BJ (cell line): Measurements from ENCODE around the gene EFNA4. TPM values are rescaled to one million over a fixed set of nuclear protein-coding genes. Genes with fewer than 3 reads are reported as not detected.
"Not testable (repeated sequence)": the region's sequence is repeated elsewhere in the genome, so short reads cannot be mapped to it uniquely, and the experiment has no call there.

Experiments used
- CTCF ChIA-PET: fragments of 350-600 bp; formaldehyde crosslinking; extraction: SDS; loops from one replicate; lab custom pipeline; 2021; ENCODE audit warnings: antibody characterized with exemption, inconsistent platforms; lab: Yijun Ruan, JAX
- POLR2A ChIA-PET: fragments of 300-600 bp; sonication (Branson Sonifier 250); formaldehyde crosslinking; extraction: SDS; loops from one replicate; lab custom pipeline; 2021; ENCODE audit warnings: antibody characterized with exemption; lab: Charles Lee
- DNase-seq: peaks from one replicate; pipeline ENCODE4 v3.0.0-alpha.2; 2011; ENCODE audit warnings: low read depth
- H3K27me3 ChIP-seq: 2 replicates; pipeline ENCODE4 v1.6.0; 2011; ENCODE audit warnings: low read length; ENCODE audit not compliant: control insufficient read depth, insufficient read depth
- H3K36me3 ChIP-seq: 2 replicates; pipeline ENCODE4 v1.5.1; 2011; ENCODE audit warnings: low read length; ENCODE audit not compliant: control insufficient read depth, insufficient read depth
- H3K4me3 ChIP-seq: 2 replicates; pipeline ENCODE4 v1.5.1; 2011; ENCODE audit warnings: low read depth, mild to moderate bottlenecking, control low read depth, low read length
- polyA plus RNA-seq: library from polyadenylated mRNA; depleted of rRNA; stranded (reverse); fragments of >200 nt; gene quantifications from 2 replicates; pipeline ENCODE4 v1.2.3, GENCODE V29; 2011; rRNA removed
- TF ChIP-seq, protein P1 (sequence below): IDR thresholded peaks from 2 replicates; pipeline ENCODE4 v1.5.1; 2011; ENCODE audit warnings: low read depth, mild to moderate bottlenecking, control low read depth, inconsistent platforms, low read length, moderate library complexity; ENCODE audit not compliant: insufficient read depth

EFNA4 gene
- polyA plus RNA-seq, 1 experiment, result 12.4 TPM

DNA sequence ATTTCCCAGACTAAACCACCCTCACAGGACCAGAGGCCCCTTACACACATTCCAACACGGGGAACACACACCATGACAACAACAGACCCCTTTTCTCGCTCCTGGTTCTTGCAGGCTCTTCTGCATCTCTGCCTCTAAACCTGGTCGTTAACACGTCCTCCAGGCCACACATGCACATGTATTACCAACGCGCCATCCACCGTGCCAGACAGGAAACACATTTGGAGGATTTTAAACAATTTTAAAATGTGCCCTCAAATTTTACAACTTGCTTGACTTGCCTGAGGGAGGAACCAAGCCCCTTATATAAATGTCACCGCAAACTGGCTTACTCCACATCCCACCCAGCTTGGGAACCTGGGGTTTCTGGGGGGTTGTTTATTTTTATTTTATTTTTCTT, 47.3 kb downstream of the EFNA4 start:
- Histone ChIP-seq H3K4me3 (no peak overlapping the region), H3K27me3 (peaks cover 11% of the 10 kb centered on the region), H3K36me3 (no peaks in the 10 kb centered on the region)
- POLR2A ChIA-PET, result no interaction called here
- no peak for DNase-seq
- CTCF ChIA-PET, result interaction anchor here (1.0 to 2.2 kb wide), 2 partner anchors 19 to 26 kb away, joined by 4 to 7 read pairs; no protein-coding TSS in a partner anchor
- TF ChIP-seq, protein P1, sequence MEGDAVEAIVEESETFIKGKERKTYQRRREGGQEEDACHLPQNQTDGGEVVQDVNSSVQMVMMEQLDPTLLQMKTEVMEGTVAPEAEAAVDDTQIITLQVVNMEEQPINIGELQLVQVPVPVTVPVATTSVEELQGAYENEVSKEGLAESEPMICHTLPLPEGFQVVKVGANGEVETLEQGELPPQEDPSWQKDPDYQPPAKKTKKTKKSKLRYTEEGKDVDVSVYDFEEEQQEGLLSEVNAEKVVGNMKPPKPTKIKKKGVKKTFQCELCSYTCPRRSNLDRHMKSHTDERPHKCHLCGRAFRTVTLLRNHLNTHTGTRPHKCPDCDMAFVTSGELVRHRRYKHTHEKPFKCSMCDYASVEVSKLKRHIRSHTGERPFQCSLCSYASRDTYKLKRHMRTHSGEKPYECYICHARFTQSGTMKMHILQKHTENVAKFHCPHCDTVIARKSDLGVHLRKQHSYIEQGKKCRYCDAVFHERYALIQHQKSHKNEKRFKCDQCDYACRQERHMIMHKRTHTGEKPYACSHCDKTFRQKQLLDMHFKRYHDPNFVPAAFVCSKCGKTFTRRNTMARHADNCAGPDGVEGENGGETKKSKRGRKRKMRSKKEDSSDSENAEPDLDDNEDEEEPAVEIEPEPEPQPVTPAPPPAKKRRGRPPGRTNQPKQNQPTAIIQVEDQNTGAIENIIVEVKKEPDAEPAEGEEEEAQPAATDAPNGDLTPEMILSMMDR, result no peak

DNA sequence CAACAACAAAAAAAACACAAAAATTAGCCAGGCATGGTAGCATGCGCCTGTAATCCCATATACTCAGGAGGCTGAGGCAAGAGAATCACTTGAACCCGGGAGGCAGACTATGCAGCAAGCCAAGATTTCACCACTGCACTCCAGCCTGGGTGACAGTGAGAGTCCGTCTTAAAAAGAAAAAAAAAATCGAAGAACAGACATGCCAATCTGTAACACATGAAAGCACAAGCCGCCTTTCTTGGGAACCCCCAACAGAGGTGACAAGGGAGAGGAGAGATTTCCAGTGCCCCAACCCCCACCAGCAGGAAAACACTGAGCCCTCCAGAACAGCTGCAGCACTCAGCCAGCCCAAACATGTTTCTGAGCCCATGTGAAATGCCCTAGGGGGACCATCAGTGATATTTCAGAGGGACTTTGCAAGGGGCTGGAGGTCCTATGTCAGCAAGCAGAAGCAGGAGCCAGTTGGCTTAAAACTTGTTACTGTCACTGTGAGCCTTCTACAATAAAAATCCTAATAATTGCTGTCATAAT, 50.0 kb downstream of the EFNA4 start:
- Histone ChIP-seq H3K36me3 (no peaks in the 10 kb centered on the region), H3K27me3 (peaks cover 12% of the 10 kb centered on the region), H3K4me3 (no peak overlapping the region)
- CTCF ChIA-PET, result no interaction called here
- TF ChIP-seq, protein P1, result no peak
- POLR2A ChIA-PET, result no interaction called here
- DNase-seq, result no peak

DNA sequence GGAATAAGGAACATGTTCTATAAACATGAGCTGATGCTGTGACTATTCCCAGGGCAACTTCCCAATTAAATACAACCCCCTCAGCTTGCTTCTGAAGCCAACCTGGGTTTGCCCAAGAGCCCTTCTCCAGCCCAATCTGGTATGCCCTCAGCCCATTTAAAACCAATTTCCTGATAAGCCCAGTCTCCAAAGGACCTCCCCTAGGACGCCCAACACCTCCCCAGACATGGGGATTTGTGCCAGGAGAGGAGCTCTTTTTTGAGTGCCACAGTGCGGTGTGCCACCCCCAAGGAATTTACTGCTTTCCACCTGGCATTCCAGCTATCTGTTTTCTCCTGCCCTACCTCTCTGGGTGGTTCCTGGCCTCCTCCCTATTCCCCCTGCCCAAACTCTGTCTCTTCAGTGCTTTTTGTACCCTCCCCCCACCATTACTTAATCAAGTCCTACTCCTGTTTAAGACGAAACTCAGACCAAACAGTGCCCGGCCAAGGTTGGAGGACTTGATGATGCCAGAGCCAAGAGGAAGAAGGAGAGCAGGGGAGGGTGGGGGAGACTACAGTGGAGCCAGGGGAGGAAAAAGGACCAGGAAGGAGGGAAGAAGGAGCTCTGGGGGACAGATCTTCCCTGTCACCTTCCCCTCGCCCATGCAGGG, 52.7 kb downstream of the EFNA4 start:
- TF ChIP-seq, protein P1, result no peak
- Histone ChIP-seq H3K4me3 (no peak overlapping the region), H3K36me3 (no peaks in the 10 kb centered on the region), H3K27me3 (peaks cover 23% of the 10 kb centered on the region)
- DNase-seq, result no peak
- ChIA-PET CTCF (interaction anchor here (1.1 to 4.0 kb wide), 4 partner anchors 19 to 52 kb away, joined by 3 to 11 read pairs (median 6); no protein-coding TSS in a partner anchor), POLR2A (no interaction called here)

DNA sequence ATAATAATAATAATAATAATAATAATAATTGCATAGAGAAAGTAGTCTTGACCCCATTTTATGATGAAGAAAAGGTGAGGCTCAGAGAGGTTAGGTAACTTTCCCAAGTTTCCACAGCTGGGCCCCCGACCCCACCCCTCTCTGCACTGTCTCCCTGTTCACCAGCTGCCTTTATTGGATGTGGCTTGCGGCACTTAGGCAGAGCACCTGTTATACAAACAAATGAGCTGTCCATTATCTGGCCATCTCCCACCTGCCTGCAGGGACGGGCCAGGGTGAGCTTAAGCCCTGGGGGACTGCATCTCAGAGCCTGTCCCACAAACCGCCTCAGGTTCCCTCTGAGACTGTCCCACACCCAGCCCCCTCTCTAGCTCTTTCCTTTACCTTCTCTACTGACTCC, 54.1 kb downstream of the EFNA4 start:
- Histone ChIP-seq H3K36me3 (no peaks in the 10 kb centered on the region), H3K27me3 (peaks cover 26% of the 10 kb centered on the region), H3K4me3 (no peak overlapping the region)
- DNase-seq, result no peak
- ChIA-PET POLR2A (interaction anchor here (0.6 kb wide), 1 partner anchor 16 kb away, joined by 3 read pairs; no protein-coding TSS in a partner anchor), CTCF (interaction anchor here (1.0 to 4.0 kb wide), 3 partner anchors 26 to 100 kb away, joined by 3 to 11 read pairs (median 9); no protein-coding TSS in a partner anchor)
- TF ChIP-seq, protein P1, result no peak

DNA sequence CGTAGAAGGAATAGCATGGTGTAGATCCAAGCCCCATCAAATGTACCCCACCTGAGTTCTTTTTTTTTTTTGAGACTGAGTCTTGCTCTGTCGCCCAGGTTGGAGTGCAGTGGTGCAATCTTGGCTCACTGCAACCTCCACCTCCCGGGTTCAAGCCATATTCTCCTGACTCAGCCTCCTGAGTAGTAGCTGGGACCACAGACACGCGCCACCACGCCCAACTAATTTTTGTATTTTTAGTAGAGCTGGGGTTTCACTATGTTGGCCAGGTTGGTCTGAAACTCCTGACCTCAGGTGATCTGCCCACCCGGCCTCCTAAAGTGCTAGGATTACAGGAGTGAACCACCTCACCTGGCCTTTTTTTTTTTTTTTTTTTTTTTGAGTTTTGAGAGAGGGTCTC, 54.5 kb downstream of the EFNA4 start:
- peaks cover 26% of the 10 kb centered on the region for H3K27me3 ChIP-seq
- H3K4me3 ChIP-seq, DNase-seq, POLR2A ChIA-PET, H3K36me3 ChIP-seq: not testable (repeated sequence)
- CTCF ChIA-PET, result interaction anchor here (1.4 to 4.0 kb wide), 2 partner anchors 26 to 49 kb away, joined by 9 to 11 read pairs; no protein-coding TSS in a partner anchor

Other genes with a start within 250 kb of the EFNA4 start
- gene KCNN3, start 193.5 kb upstream of the EFNA4 start, polyA plus RNA-seq, result not detected in 2 replicates
- 29.0 and 38.4 TPM in 2 replicates for gene PMVK, start 127.0 kb upstream of the EFNA4 start, polyA plus RNA-seq
- gene PBXIP1, start 107.6 kb upstream of the EFNA4 start, polyA plus RNA-seq, result 65.6 and 83.1 TPM in 2 replicates
- 18.0 and 21.0 TPM in 2 replicates for gene PYGO2, start 102.0 kb upstream of the EFNA4 start, polyA plus RNA-seq
- 455 and 653 TPM in 2 replicates for gene SHC1, start 93.0 kb upstream of the EFNA4 start, polyA plus RNA-seq
- 111 and 160 TPM in 2 replicates for gene CKS1B, start 89.1 kb upstream of the EFNA4 start, polyA plus RNA-seq
- gene FLAD1, start 80.4 kb upstream of the EFNA4 start, polyA plus RNA-seq, result 26.5 and 40.5 TPM in 2 replicates
- not detected in 2 replicates for gene LENEP, start 70.2 kb upstream of the EFNA4 start, polyA plus RNA-seq
- 18.1 and 29.4 TPM in 2 replicates for gene ZBTB7B, start 60.9 kb upstream of the EFNA4 start, polyA plus RNA-seq
- 0.17 and 0.38 TPM in 2 replicates for gene DCST2, start 30.0 kb upstream of the EFNA4 start, polyA plus RNA-seq
- gene DCST1, start 29.9 kb upstream of the EFNA4 start, polyA plus RNA-seq, result not detected in 2 replicates
- 55.1 and 88.8 TPM in 2 replicates for gene ADAM15, start 12.4 kb upstream of the EFNA4 start, polyA plus RNA-seq
- 1.4 and 1.8 TPM in 2 replicates for gene EFNA3, start 15.1 kb downstream of the EFNA4 start, polyA plus RNA-seq
- 1.1 and 1.6 TPM in 2 replicates for gene EFNA1, start 64.1 kb downstream of the EFNA4 start, polyA plus RNA-seq
- 39.5 and 47.4 TPM in 2 replicates for gene SLC50A1, start 72.1 kb downstream of the EFNA4 start, polyA plus RNA-seq
- gene DPM3, start 76.8 kb downstream of the EFNA4 start, polyA plus RNA-seq, result 28.0 and 34.1 TPM in 2 replicates
- gene KRTCAP2, start 109.6 kb downstream of the EFNA4 start, polyA plus RNA-seq, result 211 and 225 TPM in 2 replicates
- 3.5 and 5.4 TPM in 2 replicates for gene TRIM46, start 110.1 kb downstream of the EFNA4 start, polyA plus RNA-seq
- 48.0 and 61.4 TPM in 2 replicates for gene THBS3, start 144.2 kb downstream of the EFNA4 start, polyA plus RNA-seq
- gene MTX1, start 145.0 kb downstream of the EFNA4 start, polyA plus RNA-seq, result 56.5 and 72.7 TPM in 2 replicates
- gene ENTREP3, start 191.7 kb downstream of the EFNA4 start, polyA plus RNA-seq, result 10.3 and 15.7 TPM in 2 replicates
- gene SCAMP3, start 198.6 kb downstream of the EFNA4 start, polyA plus RNA-seq, result 147 and 193 TPM in 2 replicates
- gene CLK2, start 209.8 kb downstream of the EFNA4 start, polyA plus RNA-seq, result 46.1 and 57.4 TPM in 2 replicates
- 1.8 and 4.0 TPM in 2 replicates for gene HCN3, start 213.7 kb downstream of the EFNA4 start, polyA plus RNA-seq
- gene PKLR, start 237.7 kb downstream of the EFNA4 start, polyA plus RNA-seq, result 0.02 TPM in 2 replicates
- 126 and 131 TPM in 2 replicates for gene FDPS, start 245.1 kb downstream of the EFNA4 start, polyA plus RNA-seq